ENCODE results near the gene CHST8.
A peak's percentile ranks its signal among the peaks of the same experiment; 100 is the strongest.

Gene CHST8

GRCh38 chr19:33819506-33819879, 197.7 kb downstream of the CHST8 start:
- no peak overlapping the region for H2BK120ac ChIP-seq (ENCODE audit: insufficient read depth, low read length, poor library complexity)
- no peak overlapping the region for H4K12ac ChIP-seq (ENCODE audit: low read depth, low read length)
- no peak for DNase-seq
- WGBS (ENCODE audit: extremely low coverage, insufficient coverage, insufficient read length), result no CpG with 5 or more reads among the region's 10 CpGs
- no peak overlapping the region for H3K18ac ChIP-seq (ENCODE audit: low read length)
- no peak overlapping the region for H2BK5ac ChIP-seq (ENCODE audit: low read depth, low read length, poor library complexity)
- H3K4me2 ChIP-seq (ENCODE audit: low read length), result peak overlapping the region; percentile 54
- H2BK12ac ChIP-seq (ENCODE audit: low read length), result no peak overlapping the region
- H3K9ac ChIP-seq (ENCODE audit: low read length), result no peak overlapping the region
- H3K4me1 ChIP-seq (ENCODE audit: control insufficient read depth in 1 of 2, insufficient read depth in 2 of 2, low read length in 2 of 2), result peaks cover 7 to 11% of the 10 kb centered on the region in 2 experiments
- no peak overlapping the region for H2AK5ac ChIP-seq (ENCODE audit: low read length)
- no peak overlapping the region for H3K4ac ChIP-seq (ENCODE audit: low read depth, low read length)
- no peaks in the 10 kb centered on the region for H3K36me3 ChIP-seq (ENCODE audit: control insufficient read depth in 1 of 2, insufficient read depth in 2 of 2, low read length in 2 of 2)
- H4K91ac ChIP-seq (ENCODE audit: low read depth, low read length), result no peak overlapping the region
- no peak overlapping the region for H3K27ac ChIP-seq (ENCODE audit: low read depth, low read length)
- H3K27me3 ChIP-seq (ENCODE audit: insufficient read depth, low read length), result no peaks in the 10 kb centered on the region
- no peak overlapping the region for H3K23ac ChIP-seq (ENCODE audit: low read length)
- H2AFZ ChIP-seq (ENCODE audit: insufficient read depth, low read length, poor library complexity), result no peak overlapping the region
- no peaks in the 10 kb centered on the region for H3K79me2 ChIP-seq (ENCODE audit: control insufficient read depth, insufficient read depth, low read length, poor library complexity)
- no peak overlapping the region for H3K4me3 ChIP-seq (ENCODE audit: low read depth, low read length)
- no peaks in the 10 kb centered on the region for H3K79me1 ChIP-seq (ENCODE audit: low read length)
- H4K8ac ChIP-seq (ENCODE audit: low read depth, low read length), result no peak overlapping the region
- no peak overlapping the region for H3K14ac ChIP-seq (ENCODE audit: low read length)
- H3K9me3 ChIP-seq (ENCODE audit: insufficient read depth, low read depth, low read length), result no peaks in the 10 kb centered on the region

- Histone ChIP-seq H4K12ac (ENCODE audit: low read depth, low read length) (no peak overlapping the region), H3K4ac (ENCODE audit: low read depth, low read length) (no peak overlapping the region), H3K4me3 (ENCODE audit: low read depth, low read length) (no peak overlapping the region), H3K36me3 (ENCODE audit: control insufficient read depth in 1 of 2, insufficient read depth in 2 of 2, low read length in 2 of 2) (no peaks in the 10 kb centered on the region), H3K4me2 (ENCODE audit: low read length) (peak overlapping the region; percentile 54), H4K8ac (ENCODE audit: low read depth, low read length) (no peak overlapping the region), H3K18ac (ENCODE audit: low read length) (no peak overlapping the region), H2BK120ac (ENCODE audit: insufficient read depth, low read length, poor library complexity) (no peak overlapping the region), H3K14ac (ENCODE audit: low read length) (no peak overlapping the region), H3K79me1 (ENCODE audit: low read length) (no peaks in the 10 kb centered on the region), H3K9ac (ENCODE audit: low read length) (no peak overlapping the region), H2AK5ac (ENCODE audit: low read length) (no peak overlapping the region), H3K9me3 (ENCODE audit: insufficient read depth, low read depth, low read length) (no peaks in the 10 kb centered on the region), H3K27ac (ENCODE audit: low read depth, low read length) (no peak overlapping the region), H2AFZ (ENCODE audit: insufficient read depth, low read length, poor library complexity) (no peak overlapping the region), H3K79me2 (ENCODE audit: control insufficient read depth, insufficient read depth, low read length, poor library complexity) (no peaks in the 10 kb centered on the region), H4K91ac (ENCODE audit: low read depth, low read length) (no peak overlapping the region), H2BK5ac (ENCODE audit: low read depth, low read length, poor library complexity) (no peak overlapping the region), H2BK12ac (ENCODE audit: low read length) (no peak overlapping the region), H3K27me3 (ENCODE audit: insufficient read depth, low read length) (no peaks in the 10 kb centered on the region), H3K23ac (ENCODE audit: low read length) (no peak overlapping the region), H3K4me1 (ENCODE audit: control insufficient read depth in 1 of 2, insufficient read depth in 2 of 2, low read length in 2 of 2) (peaks cover 7 to 11% of the 10 kb centered on the region in 2 experiments)
- peak; percentile 29 to 33 for DNase-seq
- no CpG with 5 or more reads among the region's 61 CpGs for WGBS (ENCODE audit: extremely low coverage, insufficient coverage, insufficient read length)
Measured at GRCh38 chr19:33819880-33820781, 198.4 kb downstream of the CHST8 start.

- no peak for DNase-seq
- no peak overlapping the region for H2BK120ac ChIP-seq (ENCODE audit: insufficient read depth, low read length, poor library complexity)
- no peak overlapping the region for H2AFZ ChIP-seq (ENCODE audit: insufficient read depth, low read length, poor library complexity)
- H3K23ac ChIP-seq (ENCODE audit: low read length), result no peak overlapping the region
- H4K8ac ChIP-seq (ENCODE audit: low read depth, low read length), result no peak overlapping the region
- no peaks in the 10 kb centered on the region for H3K79me2 ChIP-seq (ENCODE audit: control insufficient read depth, insufficient read depth, low read length, poor library complexity)
- WGBS (ENCODE audit: extremely low coverage, insufficient coverage, insufficient read length), result no CpG with 5 or more reads among the region's 2 CpGs
- H3K36me3 ChIP-seq (ENCODE audit: control insufficient read depth in 1 of 2, insufficient read depth in 2 of 2, low read length in 2 of 2), result no peaks in the 10 kb centered on the region
- no peak overlapping the region for H2AK5ac ChIP-seq (ENCODE audit: low read length)
- no peak overlapping the region for H3K14ac ChIP-seq (ENCODE audit: low read length)
- H3K4ac ChIP-seq (ENCODE audit: low read depth, low read length), result no peak overlapping the region
- H2BK12ac ChIP-seq (ENCODE audit: low read length), result no peak overlapping the region
- H3K18ac ChIP-seq (ENCODE audit: low read length), result no peak overlapping the region
- peaks cover 7 to 11% of the 10 kb centered on the region in 2 experiments for H3K4me1 ChIP-seq (ENCODE audit: control insufficient read depth in 1 of 2, insufficient read depth in 2 of 2, low read length in 2 of 2)
- no peaks in the 10 kb centered on the region for H3K79me1 ChIP-seq (ENCODE audit: low read length)
- no peak overlapping the region for H3K4me3 ChIP-seq (ENCODE audit: low read depth, low read length)
- H3K9ac ChIP-seq (ENCODE audit: low read length), result no peak overlapping the region
- H3K4me2 ChIP-seq (ENCODE audit: low read length), result no peak overlapping the region
- H3K27me3 ChIP-seq (ENCODE audit: insufficient read depth, low read length), result no peaks in the 10 kb centered on the region
- H3K27ac ChIP-seq (ENCODE audit: low read depth, low read length), result no peak overlapping the region
- H3K9me3 ChIP-seq (ENCODE audit: insufficient read depth, low read depth, low read length), result no peaks in the 10 kb centered on the region
- H2BK5ac ChIP-seq (ENCODE audit: low read depth, low read length, poor library complexity), result no peak overlapping the region
- no peak overlapping the region for H4K91ac ChIP-seq (ENCODE audit: low read depth, low read length)
- H4K12ac ChIP-seq (ENCODE audit: low read depth, low read length), result no peak overlapping the region
Measured at GRCh38 chr19:33821871-33822270, 200.1 kb downstream of the CHST8 start.

All from trophoblast cell (in vitro differentiated cells and primary cell).